HepG2 (cell line): ENCODE results near the gene ARG2. TPM values are rescaled to one million over a fixed set of nuclear protein-coding genes. Genes with fewer than 3 reads are reported as not detected.

Source experiments
- BCL6 ChIP-seq: IDR thresholded peaks from 2 replicates; pipeline ENCODE4 v1.6.1; 2016; ENCODE audit warnings: missing genetic modification reagents, missing compliant biosample characterization
- NAIF1 ChIP-seq: sonication (generic); formaldehyde crosslinking; IDR thresholded peaks from 2 replicates; pipeline ENCODE4 v1.5.0; 2020; ENCODE audit warnings: mild to moderate bottlenecking, missing genetic modification reagents, borderline replicate concordance
- NFE2L1 ChIP-seq: sonication (generic); formaldehyde crosslinking; IDR thresholded peaks from 2 replicates; pipeline ENCODE4 v1.4.0; 2020; ENCODE audit warnings: missing genetic modification reagents, mild to moderate bottlenecking, borderline replicate concordance
- NFIB ChIP-seq: sonication (generic); formaldehyde crosslinking; IDR thresholded peaks from 2 replicates; pipeline ENCODE4 v1.9.0; 2021; ENCODE audit warnings: missing genetic modification reagents, mild to moderate bottlenecking, borderline replicate concordance
- ZC3H4 ChIP-seq: sonication (generic); formaldehyde crosslinking; IDR thresholded peaks from 2 replicates; pipeline ENCODE4 v1.4.0; 2020; ENCODE audit warnings: missing genetic modification reagents, borderline replicate concordance
- ZNF441 ChIP-seq: sonication (generic); formaldehyde crosslinking; IDR thresholded peaks from 2 replicates; pipeline ENCODE4 v1.7.0; 2021; ENCODE audit warnings: missing genetic modification reagents, borderline replicate concordance
- ZNF460 ChIP-seq: sonication (generic); formaldehyde crosslinking; IDR thresholded peaks from 2 replicates; pipeline ENCODE4 v1.5.1; 2020; ENCODE audit warnings: missing genetic modification reagents, mild to moderate bottlenecking, borderline replicate concordance
- ZSCAN29 ChIP-seq: sonication (generic); formaldehyde crosslinking; conservative IDR thresholded peaks from 2 replicates; pipeline ENCODE4 v1.4.0; 2020; ENCODE audit warnings: mild to moderate bottlenecking, missing genetic modification reagents
- polyA plus RNA-seq, 8 experiments: library from polyadenylated mRNA; depleted of rRNA in 3 of 8; stranded (reverse) in 7 of 8; unstranded in 1 of 8; fragments of >200 nt; fragmentation: Illumina TruSeq in 4 of 8; extraction: Trizol in 4 of 8; gene quantifications; 2 replicates each; pipeline versions ENCODE4 v1.2.1 to v1.2.3, GENCODE V29; 2011 to 2016; ENCODE audit warnings: low read depth in 4 of 8, missing spikeins in 1 of 8, mixed read lengths in 1 of 8; ENCODE audit not compliant: insufficient read depth in 1 of 8
- total RNA-seq, 5 experiments: library from RNA; depleted of rRNA; stranded (reverse); fragments of >200 nt; fragmentation: Illumina TruSeq; extraction: Trizol; gene quantifications; 2 replicates each; pipeline ENCODE4 v1.2.3, GENCODE V29; 2016; ENCODE audit warnings: low read depth in 1 of 5
- TF ChIP-seq, protein P1 (sequence below): sonication (generic); formaldehyde crosslinking; IDR thresholded peaks from 2 replicates; pipeline ENCODE4 v1.4.0; 2020; ENCODE audit warnings: mild to moderate bottlenecking, missing genetic modification reagents
- TF ChIP-seq, protein P2 (sequence below): sonication (generic); formaldehyde crosslinking; IDR thresholded peaks from 2 replicates; pipeline ENCODE4 v1.5.0; 2020; ENCODE audit warnings: mild to moderate bottlenecking, missing genetic modification reagents, borderline replicate concordance
- TF ChIP-seq, protein P3 (sequence below): sonication (generic); formaldehyde crosslinking; IDR thresholded peaks from 2 replicates; pipeline ENCODE4 v1.5.0; 2020; ENCODE audit warnings: missing genetic modification reagents
- TF ChIP-seq, protein P4 (sequence below): sonication (generic); formaldehyde crosslinking; IDR thresholded peaks from 2 replicates; pipeline ENCODE4 v1.4.0; 2020; ENCODE audit warnings: mild to moderate bottlenecking, missing genetic modification reagents

The ARG2 gene
- total and polyA plus RNA-seq, 2 of the 13 experiments (the other 11 are each of a cell fraction or from before 2014, with no cell fraction given) = 37.5 to 73.6 TPM

DNA sequence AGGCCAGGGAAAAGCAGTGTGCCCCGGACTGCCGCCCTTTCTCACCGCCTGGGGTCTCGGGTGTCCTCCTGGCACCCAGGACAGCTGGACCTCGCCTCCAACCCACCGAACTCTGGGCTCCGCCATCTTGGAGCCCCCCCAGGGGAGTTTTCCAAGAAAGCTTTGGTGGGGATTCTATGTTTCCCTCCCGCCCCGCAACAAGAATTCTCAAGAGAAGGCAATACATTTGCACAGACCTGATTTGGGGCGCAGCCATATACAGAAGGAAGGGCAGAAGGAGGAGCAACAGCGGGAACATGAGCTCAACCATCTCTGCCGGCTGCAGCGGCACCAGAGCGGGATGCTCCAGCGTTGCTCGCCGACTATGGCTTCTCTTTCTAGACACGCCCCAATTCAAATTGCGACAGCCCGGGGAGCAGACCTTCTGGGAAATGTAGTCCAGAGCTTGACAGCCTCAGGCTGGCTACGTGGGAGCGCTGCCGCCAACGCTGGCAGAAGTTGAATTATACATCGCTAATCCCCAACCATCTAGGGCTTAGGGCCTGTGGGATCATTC, 75.8 kb downstream of the ARG2 start, which contains the start of gene RDH11 (continued):
- TF ChIP-seq ZC3H4 (CRISPR knock-in tag) (no peak), ZNF460 (no peak), NAIF1 (CRISPR knock-in tag) (no peak), NFE2L1 (CRISPR knock-in tag) (0 out of 2 replicates have a peak, but pooled peaks have one; percentile 16), ZSCAN29 (CRISPR knock-in tag) (0 out of 2 replicates have a peak, but pooled peaks have one; percentile 31), ZNF441 (no peak), BCL6 (CRISPR knock-in tag) (peak; percentile 65), NFIB (CRISPR knock-in tag) (no peak)
- TF ChIP-seq, protein P1, sequence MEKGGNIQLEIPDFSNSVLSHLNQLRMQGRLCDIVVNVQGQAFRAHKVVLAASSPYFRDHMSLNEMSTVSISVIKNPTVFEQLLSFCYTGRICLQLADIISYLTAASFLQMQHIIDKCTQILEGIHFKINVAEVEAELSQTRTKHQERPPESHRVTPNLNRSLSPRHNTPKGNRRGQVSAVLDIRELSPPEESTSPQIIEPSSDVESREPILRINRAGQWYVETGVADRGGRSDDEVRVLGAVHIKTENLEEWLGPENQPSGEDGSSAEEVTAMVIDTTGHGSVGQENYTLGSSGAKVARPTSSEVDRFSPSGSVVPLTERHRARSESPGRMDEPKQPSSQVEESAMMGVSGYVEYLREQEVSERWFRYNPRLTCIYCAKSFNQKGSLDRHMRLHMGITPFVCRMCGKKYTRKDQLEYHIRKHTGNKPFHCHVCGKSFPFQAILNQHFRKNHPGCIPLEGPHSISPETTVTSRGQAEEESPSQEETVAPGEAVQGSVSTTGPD (CRISPR knock-in tag) = no peak
- TF ChIP-seq, protein P2, sequence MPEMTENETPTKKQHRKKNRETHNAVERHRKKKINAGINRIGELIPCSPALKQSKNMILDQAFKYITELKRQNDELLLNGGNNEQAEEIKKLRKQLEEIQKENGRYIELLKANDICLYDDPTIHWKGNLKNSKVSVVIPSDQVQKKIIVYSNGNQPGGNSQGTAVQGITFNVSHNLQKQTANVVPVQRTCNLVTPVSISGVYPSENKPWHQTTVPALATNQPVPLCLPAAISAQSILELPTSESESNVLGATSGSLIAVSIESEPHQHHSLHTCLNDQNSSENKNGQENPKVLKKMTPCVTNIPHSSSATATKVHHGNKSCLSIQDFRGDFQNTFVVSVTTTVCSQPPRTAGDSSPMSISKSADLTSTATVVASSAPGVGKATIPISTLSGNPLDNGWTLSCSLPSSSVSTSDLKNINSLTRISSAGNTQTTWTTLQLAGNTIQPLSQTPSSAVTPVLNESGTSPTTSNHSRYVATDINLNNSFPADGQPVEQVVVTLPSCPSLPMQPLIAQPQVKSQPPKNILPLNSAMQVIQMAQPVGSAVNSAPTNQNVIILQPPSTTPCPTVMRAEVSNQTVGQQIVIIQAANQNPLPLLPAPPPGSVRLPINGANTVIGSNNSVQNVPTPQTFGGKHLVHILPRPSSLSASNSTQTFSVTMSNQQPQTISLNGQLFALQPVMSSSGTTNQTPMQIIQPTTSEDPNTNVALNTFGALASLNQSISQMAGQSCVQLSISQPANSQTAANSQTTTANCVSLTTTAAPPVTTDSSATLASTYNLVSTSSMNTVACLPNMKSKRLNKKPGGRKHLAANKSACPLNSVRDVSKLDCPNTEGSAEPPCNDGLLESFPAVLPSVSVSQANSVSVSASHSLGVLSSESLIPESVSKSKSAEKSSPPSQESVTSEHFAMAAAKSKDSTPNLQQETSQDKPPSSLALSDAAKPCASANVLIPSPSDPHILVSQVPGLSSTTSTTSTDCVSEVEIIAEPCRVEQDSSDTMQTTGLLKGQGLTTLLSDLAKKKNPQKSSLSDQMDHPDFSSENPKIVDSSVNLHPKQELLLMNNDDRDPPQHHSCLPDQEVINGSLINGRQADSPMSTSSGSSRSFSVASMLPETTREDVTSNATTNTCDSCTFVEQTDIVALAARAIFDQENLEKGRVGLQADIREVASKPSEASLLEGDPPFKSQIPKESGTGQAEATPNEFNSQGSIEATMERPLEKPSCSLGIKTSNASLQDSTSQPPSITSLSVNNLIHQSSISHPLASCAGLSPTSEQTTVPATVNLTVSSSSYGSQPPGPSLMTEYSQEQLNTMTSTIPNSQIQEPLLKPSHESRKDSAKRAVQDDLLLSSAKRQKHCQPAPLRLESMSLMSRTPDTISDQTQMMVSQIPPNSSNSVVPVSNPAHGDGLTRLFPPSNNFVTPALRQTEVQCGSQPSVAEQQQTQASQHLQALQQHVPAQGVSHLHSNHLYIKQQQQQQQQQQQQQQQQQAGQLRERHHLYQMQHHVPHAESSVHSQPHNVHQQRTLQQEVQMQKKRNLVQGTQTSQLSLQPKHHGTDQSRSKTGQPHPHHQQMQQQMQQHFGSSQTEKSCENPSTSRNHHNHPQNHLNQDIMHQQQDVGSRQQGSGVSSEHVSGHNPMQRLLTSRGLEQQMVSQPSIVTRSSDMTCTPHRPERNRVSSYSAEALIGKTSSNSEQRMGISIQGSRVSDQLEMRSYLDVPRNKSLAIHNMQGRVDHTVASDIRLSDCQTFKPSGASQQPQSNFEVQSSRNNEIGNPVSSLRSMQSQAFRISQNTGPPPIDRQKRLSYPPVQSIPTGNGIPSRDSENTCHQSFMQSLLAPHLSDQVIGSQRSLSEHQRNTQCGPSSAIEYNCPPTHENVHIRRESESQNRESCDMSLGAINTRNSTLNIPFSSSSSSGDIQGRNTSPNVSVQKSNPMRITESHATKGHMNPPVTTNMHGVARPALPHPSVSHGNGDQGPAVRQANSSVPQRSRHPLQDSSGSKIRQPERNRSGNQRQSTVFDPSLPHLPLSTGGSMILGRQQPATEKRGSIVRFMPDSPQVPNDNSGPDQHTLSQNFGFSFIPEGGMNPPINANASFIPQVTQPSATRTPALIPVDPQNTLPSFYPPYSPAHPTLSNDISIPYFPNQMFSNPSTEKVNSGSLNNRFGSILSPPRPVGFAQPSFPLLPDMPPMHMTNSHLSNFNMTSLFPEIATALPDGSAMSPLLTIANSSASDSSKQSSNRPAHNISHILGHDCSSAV (CRISPR knock-in tag) = no peak
- TF ChIP-seq, protein P3, sequence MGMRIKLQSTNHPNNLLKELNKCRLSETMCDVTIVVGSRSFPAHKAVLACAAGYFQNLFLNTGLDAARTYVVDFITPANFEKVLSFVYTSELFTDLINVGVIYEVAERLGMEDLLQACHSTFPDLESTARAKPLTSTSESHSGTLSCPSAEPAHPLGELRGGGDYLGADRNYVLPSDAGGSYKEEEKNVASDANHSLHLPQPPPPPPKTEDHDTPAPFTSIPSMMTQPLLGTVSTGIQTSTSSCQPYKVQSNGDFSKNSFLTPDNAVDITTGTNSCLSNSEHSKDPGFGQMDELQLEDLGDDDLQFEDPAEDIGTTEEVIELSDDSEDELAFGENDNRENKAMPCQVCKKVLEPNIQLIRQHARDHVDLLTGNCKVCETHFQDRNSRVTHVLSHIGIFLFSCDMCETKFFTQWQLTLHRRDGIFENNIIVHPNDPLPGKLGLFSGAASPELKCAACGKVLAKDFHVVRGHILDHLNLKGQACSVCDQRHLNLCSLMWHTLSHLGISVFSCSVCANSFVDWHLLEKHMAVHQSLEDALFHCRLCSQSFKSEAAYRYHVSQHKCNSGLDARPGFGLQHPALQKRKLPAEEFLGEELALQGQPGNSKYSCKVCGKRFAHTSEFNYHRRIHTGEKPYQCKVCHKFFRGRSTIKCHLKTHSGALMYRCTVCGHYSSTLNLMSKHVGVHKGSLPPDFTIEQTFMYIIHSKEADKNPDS (CRISPR knock-in tag) = no peak
- TF ChIP-seq, protein P4, sequence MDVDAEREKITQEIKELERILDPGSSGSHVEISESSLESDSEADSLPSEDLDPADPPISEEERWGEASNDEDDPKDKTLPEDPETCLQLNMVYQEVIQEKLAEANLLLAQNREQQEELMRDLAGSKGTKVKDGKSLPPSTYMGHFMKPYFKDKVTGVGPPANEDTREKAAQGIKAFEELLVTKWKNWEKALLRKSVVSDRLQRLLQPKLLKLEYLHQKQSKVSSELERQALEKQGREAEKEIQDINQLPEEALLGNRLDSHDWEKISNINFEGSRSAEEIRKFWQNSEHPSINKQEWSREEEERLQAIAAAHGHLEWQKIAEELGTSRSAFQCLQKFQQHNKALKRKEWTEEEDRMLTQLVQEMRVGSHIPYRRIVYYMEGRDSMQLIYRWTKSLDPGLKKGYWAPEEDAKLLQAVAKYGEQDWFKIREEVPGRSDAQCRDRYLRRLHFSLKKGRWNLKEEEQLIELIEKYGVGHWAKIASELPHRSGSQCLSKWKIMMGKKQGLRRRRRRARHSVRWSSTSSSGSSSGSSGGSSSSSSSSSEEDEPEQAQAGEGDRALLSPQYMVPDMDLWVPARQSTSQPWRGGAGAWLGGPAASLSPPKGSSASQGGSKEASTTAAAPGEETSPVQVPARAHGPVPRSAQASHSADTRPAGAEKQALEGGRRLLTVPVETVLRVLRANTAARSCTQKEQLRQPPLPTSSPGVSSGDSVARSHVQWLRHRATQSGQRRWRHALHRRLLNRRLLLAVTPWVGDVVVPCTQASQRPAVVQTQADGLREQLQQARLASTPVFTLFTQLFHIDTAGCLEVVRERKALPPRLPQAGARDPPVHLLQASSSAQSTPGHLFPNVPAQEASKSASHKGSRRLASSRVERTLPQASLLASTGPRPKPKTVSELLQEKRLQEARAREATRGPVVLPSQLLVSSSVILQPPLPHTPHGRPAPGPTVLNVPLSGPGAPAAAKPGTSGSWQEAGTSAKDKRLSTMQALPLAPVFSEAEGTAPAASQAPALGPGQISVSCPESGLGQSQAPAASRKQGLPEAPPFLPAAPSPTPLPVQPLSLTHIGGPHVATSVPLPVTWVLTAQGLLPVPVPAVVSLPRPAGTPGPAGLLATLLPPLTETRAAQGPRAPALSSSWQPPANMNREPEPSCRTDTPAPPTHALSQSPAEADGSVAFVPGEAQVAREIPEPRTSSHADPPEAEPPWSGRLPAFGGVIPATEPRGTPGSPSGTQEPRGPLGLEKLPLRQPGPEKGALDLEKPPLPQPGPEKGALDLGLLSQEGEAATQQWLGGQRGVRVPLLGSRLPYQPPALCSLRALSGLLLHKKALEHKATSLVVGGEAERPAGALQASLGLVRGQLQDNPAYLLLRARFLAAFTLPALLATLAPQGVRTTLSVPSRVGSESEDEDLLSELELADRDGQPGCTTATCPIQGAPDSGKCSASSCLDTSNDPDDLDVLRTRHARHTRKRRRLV (CRISPR knock-in tag) = peak; percentile 98
